H1 (cell line): ENCODE data around the gene BTBD3. TPM values are rescaled to one million over a fixed set of nuclear protein-coding genes. Genes with fewer than 3 reads are reported as not detected.

Source experiments
- CTCF ChIA-PET: fragments of 300-600 bp; sonication (Branson Sonifier 250); formaldehyde crosslinking; loops from one replicate; lab custom pipeline; 2021; ENCODE audit not compliant: partially characterized antibody; lab: Charles Lee
- POLR2A ChIA-PET: fragments of 300-600 bp; sonication (Branson Sonifier 250); formaldehyde crosslinking; loops from one replicate; lab custom pipeline; 2021; ENCODE audit warnings: inconsistent platforms; ENCODE audit not compliant: partially characterized antibody; lab: Charles Lee
- DNase-seq, 2 experiments: peaks; one replicate each; pipeline versions ENCODE4 v3.0.0 to v3.0.0-alpha.2; 2010 to 2022; ENCODE audit warnings: low spot score in 2 of 2, low read depth in 1 of 2, mixed read lengths in 1 of 2
- FAIRE-seq: peaks from 2 replicates; lab custom pipeline; 2011; peaks lifted over from hg19 to GRCh38; lab: Jason Lieb, UNC
- H2AFZ ChIP-seq: 2 replicates; pipeline ENCODE4 v1.8.1; 2012; ENCODE audit warnings: low read length, inconsistent platforms
- H2AK5ac ChIP-seq: 2 replicates; pipeline ENCODE4 v1.6.1; 2013; ENCODE audit warnings: low read depth, low read length
- H2BK120ac ChIP-seq: replicated peaks from 2 replicates; pipeline ENCODE3; 2013; ENCODE audit warnings: low read depth, low read length, inconsistent platforms
- H2BK12ac ChIP-seq: 2 replicates; pipeline ENCODE4 v1.6.1; 2013; ENCODE audit warnings: low read depth, low read length
- H2BK15ac ChIP-seq: 2 replicates; pipeline ENCODE4 v1.6.1; 2013; ENCODE audit warnings: low read length
- H2BK20ac ChIP-seq: 2 replicates; pipeline ENCODE4 v1.6.1; 2013; ENCODE audit warnings: low read length
- H2BK5ac ChIP-seq: 2 replicates; pipeline ENCODE4 v1.6.1; 2013; ENCODE audit warnings: low read depth, low read length
- H3K14ac ChIP-seq: 2 replicates; pipeline ENCODE4 v1.6.1; 2013; ENCODE audit warnings: inconsistent platforms; ENCODE audit not compliant: insufficient read length
- H3K18ac ChIP-seq: 2 replicates; pipeline ENCODE4 v1.6.1; 2013; ENCODE audit warnings: low read length; ENCODE audit errors: extremely low read depth
- H3K23ac ChIP-seq: 2 replicates; pipeline ENCODE4 v1.6.1; 2013; ENCODE audit warnings: inconsistent platforms; ENCODE audit not compliant: insufficient read length
- H3K23me2 ChIP-seq: 2 replicates; pipeline ENCODE4 v1.6.1; 2013; ENCODE audit warnings: low read depth, low read length
- H3K27ac ChIP-seq: 2 replicates; pipeline ENCODE4 v1.6.1; 2011; ENCODE audit warnings: low read depth, low read length, inconsistent platforms
- H3K27me3 ChIP-seq, 4 experiments: replicated peaks in 1 of 4; 1 replicate in 1 of 4; 2 replicates in 3 of 4; pipeline versions ENCODE4 v1.6.1 to v1.8.1; 2011 to 2013; ENCODE audit warnings: low read length in 3 of 4, mild to moderate bottlenecking in 3 of 4, inconsistent platforms in 2 of 4, mixed read lengths in 2 of 4, moderate library complexity in 1 of 4; ENCODE audit not compliant: control insufficient read depth in 3 of 4, insufficient read depth in 3 of 4; ENCODE audit errors: extremely low read depth in 1 of 4
- H3K36me3 ChIP-seq, 4 experiments: 2 replicates each; pipeline versions ENCODE4 v1.6.1 to v1.8.1; 2011 to 2013; ENCODE audit warnings: mild to moderate bottlenecking in 4 of 4, low read length in 3 of 4, moderate library complexity in 2 of 4, control low read depth in 1 of 4, inconsistent platforms in 1 of 4; ENCODE audit not compliant: insufficient read depth in 4 of 4, control insufficient read depth in 2 of 4
- H3K4ac ChIP-seq: replicated peaks from 2 replicates; pipeline ENCODE3; 2013; ENCODE audit warnings: low read length, low read depth, mixed read lengths, inconsistent platforms; ENCODE audit not compliant: insufficient read length
- H3K4me1 ChIP-seq, 4 experiments: replicated peaks in 1 of 4; 1 replicate in 1 of 4; 2 replicates in 3 of 4; pipeline versions ENCODE4 v1.6.1 to v1.8.1; 2011 to 2013; ENCODE audit warnings: low read length in 3 of 4, inconsistent platforms in 2 of 4, mixed read lengths in 1 of 4; ENCODE audit not compliant: insufficient read depth in 4 of 4, control insufficient read depth in 3 of 4
- H3K4me2 ChIP-seq, 2 experiments: 2 replicates each; pipeline versions ENCODE4 v1.6.1 to v1.8.1; 2011 to 2013; ENCODE audit warnings: low read depth in 2 of 2, low read length in 2 of 2, control low read depth in 1 of 2, inconsistent platforms in 1 of 2, mild to moderate bottlenecking in 1 of 2; ENCODE audit not compliant: insufficient read depth in 1 of 2
- H3K4me3 ChIP-seq, 4 experiments: fragments of 200-600, 300-600 bp in 1 of 4; sonication (generic), shearing (Covaris generic), sonication (Bioruptor Twin) in 1 of 4; 2 replicates each; pipeline versions ENCODE4 v1.5.1 to v1.8.1; 2011 to 2016; ENCODE audit warnings: low read length in 4 of 4, low read depth in 3 of 4, control low read depth in 2 of 4, inconsistent platforms in 2 of 4, mild to moderate bottlenecking in 2 of 4, mixed read lengths in 1 of 4, moderate library complexity in 1 of 4; ENCODE audit not compliant: insufficient read depth in 2 of 4; ENCODE audit errors: extremely low read depth in 1 of 4
- H3K56ac ChIP-seq: replicated peaks from 2 replicates; pipeline ENCODE3; 2013; ENCODE audit warnings: low read depth, mild to moderate bottlenecking, mixed read lengths, low read length, inconsistent platforms; ENCODE audit not compliant: insufficient read length
- H3K79me1 ChIP-seq: 2 replicates; pipeline ENCODE4 v1.6.1; 2013; ENCODE audit warnings: low read depth, low read length, control low read depth
- H3K79me2 ChIP-seq, 2 experiments: 2 replicates each; pipeline versions ENCODE4 v1.6.1 to v1.8.1; 2012 to 2013; ENCODE audit warnings: low read length in 2 of 2, mild to moderate bottlenecking in 2 of 2, inconsistent platforms in 1 of 2; ENCODE audit not compliant: insufficient read depth in 2 of 2, control insufficient read depth in 1 of 2
- H3K9ac ChIP-seq, 4 experiments: replicated peaks in 1 of 4; 1 replicate in 1 of 4; 2 replicates in 3 of 4; pipeline versions ENCODE4 v1.6.1 to v1.8.1; 2011 to 2013; ENCODE audit warnings: low read depth in 3 of 4, low read length in 3 of 4, control low read depth in 2 of 4, mild to moderate bottlenecking in 2 of 4, moderate library complexity in 2 of 4, inconsistent platforms in 1 of 4; ENCODE audit errors: extremely low read depth in 1 of 4
- H3K9me3 ChIP-seq, 2 experiments: 2 replicates each; pipeline versions ENCODE4 v1.6.1 to v1.8.1; 2012 to 2013; ENCODE audit warnings: mild to moderate bottlenecking in 2 of 2, moderate library complexity in 2 of 2, control low read depth in 1 of 2, inconsistent platforms in 1 of 2, low read depth in 1 of 2, low read length in 1 of 2, mixed read lengths in 1 of 2; ENCODE audit not compliant: insufficient read depth in 2 of 2
- H4K20me1 ChIP-seq, 2 experiments: replicated peaks in 1 of 2; 2 replicates each; pipeline versions ENCODE3 to v1.8.1; 2011 to 2013; ENCODE audit warnings: inconsistent platforms in 2 of 2, low read length in 2 of 2, mild to moderate bottlenecking in 1 of 2; ENCODE audit not compliant: insufficient read depth in 2 of 2, control insufficient read depth in 1 of 2
- H4K5ac ChIP-seq: 2 replicates; pipeline ENCODE4 v1.6.1; 2013; ENCODE audit warnings: low read length, low read depth, mixed read lengths, inconsistent platforms; ENCODE audit not compliant: insufficient read length
- H4K8ac ChIP-seq: 2 replicates; pipeline ENCODE4 v1.8.0; 2013; ENCODE audit warnings: mild to moderate bottlenecking, moderate library complexity, low read length, inconsistent platforms; ENCODE audit not compliant: insufficient read depth; ENCODE audit errors: extremely low read depth
- H4K91ac ChIP-seq: replicated peaks from 2 replicates; pipeline ENCODE3; 2013; ENCODE audit warnings: low read length, mixed read lengths, inconsistent platforms; ENCODE audit not compliant: insufficient read length
- ASH2L ChIP-seq: fragments of 200-600, 300-600 bp; sonication (generic); IDR thresholded peaks from one replicate; pipeline ENCODE4 v1.7.1; 2017; ENCODE audit warnings: low read length
- BRCA1 ChIP-seq: IDR thresholded peaks from 2 replicates; pipeline ENCODE4 v1.6.1; 2012; ENCODE audit warnings: low read depth, low read length, improper control_type of control experiment
- CTBP2 ChIP-seq: IDR thresholded peaks from 2 replicates; pipeline ENCODE4 v1.7.0; 2011; ENCODE audit warnings: borderline replicate concordance, mild to moderate bottlenecking, moderate library complexity, mixed read lengths, low read length; ENCODE audit not compliant: insufficient read depth, insufficient read length
- EGR1 ChIP-seq: IDR thresholded peaks from 2 replicates; pipeline ENCODE4 v1.6.1; 2011; ENCODE audit warnings: low read depth, low read length, borderline replicate concordance
- EP300 ChIP-seq, 2 experiments: IDR thresholded peaks; 1 replicate in 1 of 2; 2 replicates in 1 of 2; pipeline ENCODE4 v1.6.1; 2011 to 2012; ENCODE audit warnings: low read depth in 2 of 2, low read length in 2 of 2, mild to moderate bottlenecking in 2 of 2, borderline replicate concordance in 1 of 2, inconsistent platforms in 1 of 2, moderate library complexity in 1 of 2
- FOSL1 ChIP-seq: IDR thresholded peaks from 2 replicates; pipeline ENCODE4 v1.6.1; 2011; ENCODE audit warnings: mild to moderate bottlenecking, low read depth, low read length, moderate library complexity; ENCODE audit not compliant: insufficient read depth
- GABPA ChIP-seq: IDR thresholded peaks from 2 replicates; pipeline ENCODE4 v1.6.1; 2011; ENCODE audit warnings: mild to moderate bottlenecking, low read length, moderate library complexity, borderline replicate concordance; ENCODE audit not compliant: insufficient read depth
- KDM4A ChIP-seq: IDR thresholded peaks from one replicate; pipeline ENCODE4 v1.7.1; 2012; ENCODE audit warnings: low read depth, mild to moderate bottlenecking, moderate library complexity, low read length, inconsistent platforms; ENCODE audit not compliant: severe bottlenecking
- MAFK ChIP-seq: IDR thresholded peaks from 2 replicates; pipeline ENCODE4 v1.6.1; 2012; ENCODE audit warnings: low read depth, mild to moderate bottlenecking, improper control_type of control experiment, low read length
- SIX5 ChIP-seq: IDR thresholded peaks from 2 replicates; pipeline ENCODE4 v1.6.1; 2011; ENCODE audit warnings: mild to moderate bottlenecking, low read depth, low read length
- TBP ChIP-seq: IDR thresholded peaks from 2 replicates; pipeline ENCODE4 v1.6.1; 2011; ENCODE audit warnings: low read depth, low read length, improper control_type of control experiment
- WGBS, 2 experiments: shearing (Covaris generic) in 1 of 2; methylation state at CpG; one replicate each; pipeline versions ENCODE4 v1.1.6 to v1.1.7; 2013 to 2015; ENCODE audit warnings: low lambda C conversion rate in 2 of 2, mixed read lengths in 2 of 2, inconsistent platforms in 1 of 2, low coverage in 1 of 2, missing lambda C conversion rate in 1 of 2; ENCODE audit not compliant: insufficient replicate concordance in 2 of 2, insufficient coverage in 1 of 2, insufficient read length in 1 of 2; ENCODE audit errors: extremely low coverage in 1 of 2, missing lambda C conversion rate in 1 of 2; 5-methylcytosine and 5-hydroxymethylcytosine counted together
- polyA plus RNA-seq, 7 experiments: library from polyadenylated mRNA; depleted of rRNA in 3 of 7; stranded (reverse) in 5 of 7; unstranded in 2 of 7; fragments of >200 nt in 5 of 7; fragments of 200-250 nt in 2 of 7; gene quantifications; 1 replicate in 5 of 7; 2 replicates in 1 of 7; 4 replicates in 1 of 7; pipeline versions ENCODE4 v1.2.1 to v1.2.3, GENCODE V29; 2011 to 2013; ENCODE audit warnings: missing spikeins in 2 of 7, mixed read lengths in 2 of 7
- total RNA-seq: library from RNA; stranded (reverse); fragmentation: NEBNext Ultra II Directional; extraction: Animal tissue kit (Norgen Biotek cat#: 25700); gene quantifications from 2 replicates; pipeline ENCODE4 v1.2.1, GENCODE V29; 2021

Gene BTBD3
- total and polyA plus RNA-seq, 2 of the 8 experiments (the other 6 are each of a cell fraction or from before 2014, with no cell fraction given) = 36.7 to 45.5 TPM

GRCh38 chr20:11919581-11919980 is 1.9 kb downstream of the BTBD3 start:
- POLR2A ChIA-PET = no interaction called here
- Histone ChIP-seq H3K56ac (no peak overlapping the region), H3K23me2 (no peaks in the 10 kb centered on the region), H3K27ac (no peak overlapping the region), H3K79me2 (peaks cover 0 to 77% of the 10 kb centered on the region in 2 experiments; a peak in 3 of 4 replicates), H3K79me1 (no peaks in the 10 kb centered on the region; the same call in 1 of the 2 replicates), H2BK120ac (no peak overlapping the region), H4K20me1 (peaks cover 2 to 10% of the 10 kb centered on the region in 2 experiments), H3K4ac (no peak overlapping the region), H3K4me2 (no peak overlapping the region), H2BK15ac (no peak overlapping the region), H4K5ac (no peak overlapping the region), H3K4me3 (no peak overlapping the region), H4K91ac (no peak overlapping the region), H2AFZ (no peak overlapping the region), H2AK5ac (no peak overlapping the region), H3K14ac (no peak overlapping the region), H2BK12ac (no peak overlapping the region), H3K9ac (no peak overlapping the region), H2BK5ac (no peak overlapping the region), H3K9me3 (no peaks in the 10 kb centered on the region), H3K23ac (no peak overlapping the region), H2BK20ac (no peak overlapping the region), H3K27me3 (no peaks in the 10 kb centered on the region), H4K8ac (no peak overlapping the region), H3K18ac (no peak overlapping the region), H3K36me3 (peaks cover 2 to 33% (median 12%) of the 10 kb centered on the region in 4 experiments; a peak in 6 of 8 replicates), H3K4me1 (peaks cover 0 to 5% (median 1%) of the 10 kb centered on the region in 4 experiments; a peak in 3 of 7 replicates)
- CTCF ChIA-PET = interaction anchor here (0.8 to 1.5 kb wide), 3 partner anchors 9 to 93 kb away, joined by 3 to 9 read pairs (median 4); no protein-coding TSS in a partner anchor
- FAIRE-seq = no peak
- 90% methylated on average over 8 of the region's 8 CpGs; no CpG with 5 or more reads in 1 of the 2 experiments for WGBS, 2 experiments
- no peak for DNase-seq
- TF ChIP-seq TBP (no peak), FOSL1 (no peak), CTBP2 (no peak), KDM4A (no peak), EP300 (IDR thresholded peaks at IDR 0.05; ENCODE audit: borderline replicate concordance in 1 of 2, low read depth in 2 of 2, low read length in 2 of 2) (no peak), MAFK (no peak), SIX5 (no peak), EGR1 (no peak), BRCA1 (no peak), ASH2L (no peak), GABPA (no peak)
